ENCODE measurements around the gene TBCD. TPM values are rescaled to one million over a fixed set of nuclear protein-coding genes. Genes with fewer than 3 reads are reported as not detected.
"Not testable (repeated sequence)": the region's sequence is repeated elsewhere in the genome, so short reads cannot be mapped to it uniquely, and the experiment has no call there.

Gene TBCD
- polyA plus RNA-seq, 1 experiment: 38.6 TPM

- ChIA-PET POLR2A (no interaction called here), CTCF (no interaction called here)
- H3K36me3 ChIP-seq (ENCODE audit: control insufficient read depth, insufficient read depth, low read length): no peaks in the 10 kb centered on the region
- no peak overlapping the region for H3K4me3 ChIP-seq (ENCODE audit: low read depth, low read length)
- no peaks in the 10 kb centered on the region for H3K27me3 ChIP-seq (ENCODE audit: control insufficient read depth, insufficient read depth, low read length)
- no peak for DNase-seq (ENCODE audit: low read depth)
- TF ChIP-seq CTCF (IDR thresholded peaks at IDR 0.05; ENCODE audit: insufficient read depth, low read depth, low read length): no peak
Measured at GRCh38 chr17:82985428-82985805, 233.6 kb downstream of the TBCD start.

GRCh38 chr17:82985973-82986372 is 234.1 kb downstream of the TBCD start:
- CTCF ChIA-PET: interaction anchor here (1.0 kb wide), 1 partner anchor 20 kb away, joined by 3 read pairs; no protein-coding TSS in a partner anchor
- POLR2A ChIA-PET: no interaction called here
- Histone ChIP-seq H3K27me3 (ENCODE audit: control insufficient read depth, insufficient read depth, low read length) (no peaks in the 10 kb centered on the region), H3K4me3 (ENCODE audit: low read depth, low read length) (no peak overlapping the region), H3K36me3 (ENCODE audit: control insufficient read depth, insufficient read depth, low read length) (no peaks in the 10 kb centered on the region)
- no peak for TF ChIP-seq CTCF (IDR thresholded peaks at IDR 0.05; ENCODE audit: insufficient read depth, low read depth, low read length)
- DNase-seq (ENCODE audit: low read depth): no peak

- CTCF ChIA-PET; H3K27me3 ChIP-seq (ENCODE audit: control insufficient read depth, insufficient read depth, low read length); H3K4me3 ChIP-seq (ENCODE audit: low read depth, low read length); DNase-seq (ENCODE audit: low read depth); POLR2A ChIA-PET; H3K36me3 ChIP-seq (ENCODE audit: control insufficient read depth, insufficient read depth, low read length): not testable (repeated sequence)
Measured at GRCh38 chr17:82989051-82989450, 237.2 kb downstream of the TBCD start.

- Histone ChIP-seq H3K27me3 (ENCODE audit: control insufficient read depth, insufficient read depth, low read length) (no peaks in the 10 kb centered on the region), H3K36me3 (ENCODE audit: control insufficient read depth, insufficient read depth, low read length) (no peaks in the 10 kb centered on the region), H3K4me3 (ENCODE audit: low read depth, low read length) (no peak overlapping the region)
- POLR2A ChIA-PET: no interaction called here
- TF ChIP-seq CTCF (IDR thresholded peaks at IDR 0.05; ENCODE audit: insufficient read depth, low read depth, low read length): no peak
- CTCF ChIA-PET: no interaction called here
- no peak for DNase-seq (ENCODE audit: low read depth)
Measured at GRCh38 chr17:82989881-82990280, 238.0 kb downstream of the TBCD start.

- CTCF ChIA-PET: interaction anchor here (0.8 to 0.9 kb wide), 2 partner anchors 14 to 36 kb away, joined by 3 read pairs; no protein-coding TSS in a partner anchor
- no peak for DNase-seq (ENCODE audit: low read depth)
- Histone ChIP-seq H3K36me3 (ENCODE audit: control insufficient read depth, insufficient read depth, low read length) (no peaks in the 10 kb centered on the region), H3K4me3 (ENCODE audit: low read depth, low read length) (no peak overlapping the region), H3K27me3 (ENCODE audit: control insufficient read depth, insufficient read depth, low read length) (no peaks in the 10 kb centered on the region)
- POLR2A ChIA-PET: no interaction called here
- TF ChIP-seq CTCF (IDR thresholded peaks at IDR 0.05; ENCODE audit: insufficient read depth, low read depth, low read length): no peak
Measured at GRCh38 chr17:82993005-82993404, 241.1 kb downstream of the TBCD start.

Other genes starting within 250 kb of the TBCD start
- gene FOXK2, start 232.3 kb upstream of the TBCD start, polyA plus RNA-seq (2011; rRNA removed): 19.2 and 19.9 TPM in 2 replicates
- 116 and 141 TPM in 2 replicates for gene WDR45B, start 103.6 kb upstream of the TBCD start, polyA plus RNA-seq (2011; rRNA removed)
- gene RAB40B, start 53.4 kb upstream of the TBCD start, polyA plus RNA-seq (2011; rRNA removed): 4.9 and 9.4 TPM in 2 replicates
- 24.0 and 24.9 TPM in 2 replicates for gene FN3KRP, start 35.4 kb upstream of the TBCD start, polyA plus RNA-seq (2011; rRNA removed)
- gene FN3K, start 16.4 kb upstream of the TBCD start, polyA plus RNA-seq (2011; rRNA removed): 1.1 and 1.2 TPM in 2 replicates
- gene ZNF750, start 88.0 kb downstream of the TBCD start, polyA plus RNA-seq (2011; rRNA removed): not detected in 2 replicates